ENCODE data around the gene CATSPERZ. TPM values are rescaled to one million over a fixed set of nuclear protein-coding genes. Genes with fewer than 3 reads are reported as not detected.
A peak's percentile ranks its signal among the peaks of the same experiment; 100 is the strongest.
"Not testable (repeated sequence)": the region's sequence is repeated elsewhere in the genome, so short reads cannot be mapped to it uniquely, and the experiment has no call there.

Gene CATSPERZ
- total and polyA plus RNA-seq, 7 experiments from 2014 or later, result 0.60 TPM; not detected in 6

DNA sequence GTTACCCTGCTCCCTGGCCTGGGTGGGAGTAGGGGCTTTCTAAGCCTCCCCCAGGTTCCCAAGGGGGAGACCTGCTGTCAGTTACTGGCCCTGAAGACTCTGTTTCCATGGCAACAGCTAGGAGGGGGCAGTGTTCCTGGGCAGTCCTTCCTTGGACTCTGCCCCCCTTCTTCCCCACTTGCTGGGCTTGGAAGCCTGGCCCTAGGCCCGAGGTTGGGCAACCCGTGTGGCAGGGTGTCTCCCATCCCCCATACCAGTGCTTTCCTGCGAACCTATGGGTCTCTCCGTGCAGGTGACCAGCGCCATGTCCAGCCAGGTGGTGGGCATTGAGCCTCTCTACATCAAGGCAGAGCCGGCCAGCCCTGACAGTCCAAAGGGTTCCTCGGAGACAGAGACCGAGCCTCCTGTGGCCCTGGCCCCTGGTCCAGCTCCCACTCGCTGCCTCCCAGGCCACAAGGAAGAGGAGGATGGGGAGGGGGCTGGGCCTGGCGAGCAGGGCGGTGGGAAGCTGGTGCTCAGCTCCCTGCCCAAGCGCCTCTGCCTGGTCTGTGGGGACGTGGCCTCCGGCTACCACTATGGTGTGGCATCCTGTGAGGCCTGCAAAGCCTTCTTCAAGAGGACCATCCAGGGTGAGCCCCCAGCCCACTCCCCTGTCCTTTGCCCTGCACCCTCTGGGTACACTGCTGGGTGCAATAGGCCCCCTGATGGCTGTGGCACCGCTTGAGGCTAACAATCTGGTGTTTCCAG lies 6.9 kb downstream of the CATSPERZ start:
- H3K27me3 ChIP-seq (ENCODE audit: control insufficient read depth in 2 of 2, insufficient read depth in 2 of 2, low read length in 2 of 2), result no peaks in the 10 kb centered on the region
- intact Hi-C loops (cut with micrococcal nuclease), result loop anchor here in 1 of 2 donors (1.0 to 5.0 kb wide), 2 partner anchors 333 to 955 kb away; partner anchors contain the start of genes COX8A and POLA2
- H3K9me3 ChIP-seq (ENCODE audit: control insufficient read depth in 2 of 3, low read length in 3 of 3), result no peaks in the 10 kb centered on the region
- DNase-seq, result no peak
- POLR2A ChIA-PET, result interaction anchor here (0.6 to 1.8 kb wide), 4 partner anchors 10 to 428 kb away, joined by 3 to 13 read pairs (median 4); partner anchors contain the start of genes PRDX5 and TRMT112
- Mint-ChIP-seq H3K4me1 (peaks cover 14 to 33% (median 26%) of the 10 kb centered on the region in 7 donors), H3K9me3 (no peaks in the 10 kb centered on the region), H3K36me3 (peaks cover 0 to 8% (median 0%) of the 10 kb centered on the region in 5 donors), H3K27me3 (peaks cover 0 to 8% (median under 1%) of the 10 kb centered on the region in 5 donors), H3K27ac (peak overlapping the region in 6 of 9 donors; percentile 24 to 95 (median 79)), H3K4me3 (peak overlapping the region; percentile 44 to 98 (median 96))
- H3K4me3 ChIP-seq (ENCODE audit: low read length), result peak overlapping the region; percentile 81
- peaks cover 14 to 17% of the 10 kb centered on the region in 2 donors for H3K4me1 ChIP-seq (ENCODE audit: control insufficient read depth in 2 of 2, insufficient read depth in 2 of 2, low read length in 2 of 2)
- peak overlapping the region; percentile 69 for H3K27ac ChIP-seq (ENCODE audit: low read depth, low read length)
- H3K36me3 ChIP-seq (ENCODE audit: control insufficient read depth in 2 of 3, insufficient read depth in 3 of 3, low read length in 3 of 3), result no peaks in the 10 kb centered on the region
- CTCF ChIA-PET, result interaction anchor here (1.1 kb wide), 1 partner anchor 10 kb away, joined by 4 read pairs; the partner anchor contains the start of genes PRDX5 and TRMT112
- no peak for ATAC-seq

DNA sequence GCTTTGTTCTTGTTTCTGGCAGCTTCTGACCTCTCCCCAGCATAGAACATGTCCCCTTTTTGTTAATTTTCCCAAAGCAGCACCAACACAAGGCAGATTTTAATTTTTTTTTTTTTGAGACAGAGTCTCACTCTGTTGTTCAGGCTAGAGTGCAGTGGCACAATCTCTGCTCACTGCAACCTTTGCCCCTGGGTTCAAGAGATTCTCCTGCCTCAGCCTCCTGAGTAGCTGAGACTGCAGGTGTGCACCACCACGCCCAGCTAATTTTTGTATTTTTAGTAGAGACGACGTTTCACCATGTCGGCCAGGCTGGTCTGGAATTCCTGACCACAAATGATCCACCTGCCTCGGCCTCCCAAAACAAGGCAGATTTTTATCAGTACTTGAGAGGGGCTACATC lies 7.6 kb downstream of the CATSPERZ start:
- H3K4me3 ChIP-seq (ENCODE audit: low read length); H3K27me3 Mint-ChIP-seq; ATAC-seq; H3K9me3 ChIP-seq (ENCODE audit: control insufficient read depth in 2 of 3, low read length in 3 of 3); H3K27ac ChIP-seq (ENCODE audit: low read depth, low read length); CTCF ChIA-PET; H3K9me3 Mint-ChIP-seq; H3K36me3 ChIP-seq (ENCODE audit: control insufficient read depth in 2 of 3, insufficient read depth in 3 of 3, low read length in 3 of 3); DNase-seq; H3K27me3 ChIP-seq (ENCODE audit: control insufficient read depth in 2 of 2, insufficient read depth in 2 of 2, low read length in 2 of 2); H3K36me3 Mint-ChIP-seq: not testable (repeated sequence)
- Mint-ChIP-seq H3K27ac (peak overlapping the region in 5 of 9 donors; percentile 1 to 69 (median 24)), H3K4me1 (peaks cover 19 to 36% (median 31%) of the 10 kb centered on the region in 7 donors), H3K4me3 (peak overlapping the region in 9 of 10 donors; percentile 37 to 98 (median 54))
- intact Hi-C loops (cut with micrococcal nuclease), result loop anchor here in 1 of 2 donors (5.0 kb wide), 1 partner anchor 955 kb away; the partner anchor contains the start of gene POLA2
- H3K4me1 ChIP-seq (ENCODE audit: control insufficient read depth in 2 of 2, insufficient read depth in 2 of 2, low read length in 2 of 2), result peaks cover 14 to 17% of the 10 kb centered on the region in 2 donors
- POLR2A ChIA-PET, result interaction anchor here (0.6 to 1.8 kb wide), 5 partner anchors 9 to 429 kb away, joined by 3 to 13 read pairs (median 4); partner anchors contain the start of genes PRDX5 and TRMT112

DNA sequence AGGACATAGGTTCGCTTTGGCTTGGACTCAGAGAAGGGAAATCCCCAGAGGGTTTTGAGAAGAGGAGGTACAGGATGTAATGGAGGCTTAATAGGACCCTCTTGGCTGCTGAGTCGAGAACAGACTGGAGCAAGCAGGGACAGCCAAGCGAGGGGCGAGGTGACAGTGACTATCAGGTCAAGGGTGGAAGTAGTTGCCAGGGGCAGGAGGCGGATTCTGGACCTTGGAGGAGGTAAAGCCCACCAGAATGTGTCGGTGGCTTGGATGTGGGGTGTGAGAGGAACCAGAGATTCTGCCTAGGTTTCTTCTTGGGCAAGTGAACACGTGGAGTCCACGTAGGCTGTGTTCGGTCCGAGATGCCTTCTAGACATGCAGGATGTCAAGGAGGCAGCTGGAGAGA lies 12.8 kb downstream of the CATSPERZ start:
- CTCF ChIA-PET, result no interaction called here
- intact Hi-C loops (cut with micrococcal nuclease), result no loop called here
- DNase-seq, result no peak
- Histone ChIP-seq H3K27me3 (ENCODE audit: control insufficient read depth in 2 of 2, insufficient read depth in 2 of 2, low read length in 2 of 2) (no peaks in the 10 kb centered on the region), H3K9me3 (ENCODE audit: control insufficient read depth in 2 of 3, low read length in 3 of 3) (no peaks in the 10 kb centered on the region), H3K36me3 (ENCODE audit: control insufficient read depth in 2 of 3, insufficient read depth in 3 of 3, low read length in 3 of 3) (peaks cover 0 to 26% (median 0%) of the 10 kb centered on the region in 3 experiments), H3K4me1 (ENCODE audit: control insufficient read depth in 2 of 2, insufficient read depth in 2 of 2, low read length in 2 of 2) (peaks cover 0 to 4% of the 10 kb centered on the region in 2 donors), H3K4me3 (ENCODE audit: low read length) (no peak overlapping the region), H3K27ac (ENCODE audit: low read depth, low read length) (no peak overlapping the region)
- POLR2A ChIA-PET, result interaction anchor here (1.3 to 1.4 kb wide), 2 partner anchors 72 to 127 kb away, joined by 3 read pairs; partner anchors contain the start of genes FKBP2 and STIP1
- Mint-ChIP-seq H3K27me3 (no peaks in the 10 kb centered on the region), H3K9me3 (no peaks in the 10 kb centered on the region), H3K4me1 (peaks cover 20 to 33% (median 25%) of the 10 kb centered on the region in 7 donors), H3K27ac (peak overlapping the region in 8 of 9 donors; percentile 9 to 86 (median 72)), H3K36me3 (peaks cover 0 to 14% (median 0%) of the 10 kb centered on the region in 5 donors), H3K4me3 (peak overlapping the region in 2 of 10 donors; percentile 16 to 19)
- ATAC-seq, result no peak

DNA sequence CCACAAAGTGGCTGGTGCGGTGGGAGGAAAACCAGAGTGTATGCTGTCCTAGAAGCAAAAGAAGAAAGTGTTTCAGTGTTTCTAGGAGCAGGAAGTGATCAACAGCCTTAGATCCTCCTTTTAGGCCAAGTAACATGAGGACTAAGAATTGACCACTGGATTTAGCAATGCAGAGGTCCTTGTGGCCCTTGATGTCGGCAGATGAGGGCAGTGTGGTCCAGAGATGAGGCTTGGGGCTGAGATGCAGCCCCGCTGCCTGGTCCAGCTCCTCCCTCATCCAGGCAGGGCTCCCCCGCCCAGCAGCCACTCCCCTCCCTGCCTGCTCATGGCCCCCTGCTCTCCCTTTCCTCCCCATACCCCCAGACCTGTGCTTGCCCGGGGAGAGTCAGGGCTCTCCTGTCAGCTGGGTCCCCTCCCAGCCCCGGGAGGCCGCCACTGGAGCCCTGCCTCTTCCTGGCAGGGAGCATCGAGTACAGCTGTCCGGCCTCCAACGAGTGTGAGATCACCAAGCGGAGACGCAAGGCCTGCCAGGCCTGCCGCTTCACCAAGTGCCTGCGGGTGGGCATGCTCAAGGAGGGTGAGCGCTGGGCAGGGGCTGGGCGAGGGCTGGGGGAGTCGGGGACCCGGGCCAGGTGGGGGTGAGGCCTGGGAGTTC lies 13.5 kb downstream of the CATSPERZ start:
- no peak overlapping the region for H3K27ac ChIP-seq (ENCODE audit: low read depth, low read length)
- H3K4me3 ChIP-seq (ENCODE audit: low read length), result no peak overlapping the region
- peak overlapping the region in 4 of 9 donors; percentile 14 to 86 (median 77) for H3K27ac Mint-ChIP-seq
- H3K4me1 ChIP-seq (ENCODE audit: control insufficient read depth in 2 of 2, insufficient read depth in 2 of 2, low read length in 2 of 2), result peaks cover 0 to 4% of the 10 kb centered on the region in 2 donors
- peaks cover 0 to 26% (median 0%) of the 10 kb centered on the region in 3 experiments for H3K36me3 ChIP-seq (ENCODE audit: control insufficient read depth in 2 of 3, insufficient read depth in 3 of 3, low read length in 3 of 3)
- no peaks in the 10 kb centered on the region for H3K9me3 Mint-ChIP-seq
- ATAC-seq (no peak), DNase-seq (no peak)
- CTCF ChIA-PET, result no interaction called here
- intact Hi-C loops (cut with micrococcal nuclease), result no loop called here
- no peaks in the 10 kb centered on the region for H3K27me3 ChIP-seq (ENCODE audit: control insufficient read depth in 2 of 2, insufficient read depth in 2 of 2, low read length in 2 of 2)
- H3K36me3 Mint-ChIP-seq, result peaks cover 0 to 15% (median 0%) of the 10 kb centered on the region in 5 donors
- H3K27me3 Mint-ChIP-seq, result no peaks in the 10 kb centered on the region
- POLR2A ChIA-PET, result interaction anchor here (1.3 kb wide), 1 partner anchor 72 kb away, joined by 3 read pairs; the partner anchor contains the start of gene FKBP2
- peaks cover 20 to 36% (median 25%) of the 10 kb centered on the region in 7 donors for H3K4me1 Mint-ChIP-seq
- peak overlapping the region in 2 of 10 donors; percentile 16 to 19 for H3K4me3 Mint-ChIP-seq
- H3K9me3 ChIP-seq (ENCODE audit: control insufficient read depth in 2 of 3, low read length in 3 of 3), result no peaks in the 10 kb centered on the region

DNA sequence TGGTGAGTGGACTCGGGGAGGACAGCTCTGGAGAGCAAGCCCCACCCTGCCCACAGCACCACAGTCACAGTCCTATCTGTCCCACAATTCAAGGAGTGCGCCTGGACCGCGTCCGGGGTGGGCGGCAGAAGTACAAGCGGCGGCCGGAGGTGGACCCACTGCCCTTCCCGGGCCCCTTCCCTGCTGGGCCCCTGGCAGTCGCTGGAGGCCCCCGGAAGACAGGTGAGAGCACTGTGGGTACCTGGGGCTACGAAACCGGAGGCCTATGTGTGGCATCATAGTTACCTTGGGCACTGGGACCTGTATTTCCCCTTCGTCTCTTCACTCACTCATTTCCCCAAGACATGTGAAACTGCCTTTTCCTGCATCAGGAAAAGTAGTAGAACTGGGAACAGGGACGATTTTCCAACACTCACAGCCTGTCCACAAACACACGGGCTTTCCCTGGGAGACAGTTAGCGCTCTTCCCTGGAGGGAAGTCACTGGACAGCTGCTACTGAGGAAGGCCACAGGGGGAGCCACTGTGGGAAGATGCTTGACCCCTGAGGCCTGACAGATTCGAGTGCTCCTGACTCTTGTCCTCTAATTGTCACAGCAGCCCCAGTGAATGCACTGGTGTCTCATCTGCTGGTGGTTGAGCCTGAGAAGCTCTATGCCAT lies 14.1 kb downstream of the CATSPERZ start:
- no peak overlapping the region for H3K4me3 ChIP-seq (ENCODE audit: low read length)
- ChIA-PET POLR2A (interaction anchor here (1.3 kb wide), 1 partner anchor 73 kb away, joined by 3 read pairs; the partner anchor contains the start of gene FKBP2), CTCF (no interaction called here)
- H3K4me1 ChIP-seq (ENCODE audit: control insufficient read depth in 2 of 2, insufficient read depth in 2 of 2, low read length in 2 of 2), result peaks cover 6 to 7% of the 10 kb centered on the region in 2 donors
- DNase-seq, result no peak
- H3K27me3 Mint-ChIP-seq, result no peaks in the 10 kb centered on the region
- peak overlapping the region in 2 of 9 donors; percentile 43 to 66 for H3K27ac Mint-ChIP-seq
- peaks cover 24 to 41% (median 30%) of the 10 kb centered on the region in 7 donors for H3K4me1 Mint-ChIP-seq
- H3K4me3 Mint-ChIP-seq, result no peak overlapping the region
- peaks cover 0 to 26% (median 0%) of the 10 kb centered on the region in 3 experiments for H3K36me3 ChIP-seq (ENCODE audit: control insufficient read depth in 2 of 3, insufficient read depth in 3 of 3, low read length in 3 of 3)
- no peaks in the 10 kb centered on the region for H3K9me3 ChIP-seq (ENCODE audit: control insufficient read depth in 2 of 3, low read length in 3 of 3)
- no peak for ATAC-seq
- H3K27me3 ChIP-seq (ENCODE audit: control insufficient read depth in 2 of 2, insufficient read depth in 2 of 2, low read length in 2 of 2), result no peaks in the 10 kb centered on the region
- H3K36me3 Mint-ChIP-seq, result peaks cover 0 to 19% (median 0%) of the 10 kb centered on the region in 5 donors
- intact Hi-C loops (cut with micrococcal nuclease), result no loop called here
- no peaks in the 10 kb centered on the region for H3K9me3 Mint-ChIP-seq
- H3K27ac ChIP-seq (ENCODE audit: low read depth, low read length), result no peak overlapping the region

All from naive thymus-derived CD4-positive, alpha-beta T cell (primary cell).